GM12878 (cell line): ENCODE results near the gene KRT75.

Experiments
- BHLHE40 ChIP-seq, 2 experiments: fragments of 450-650 bp in 1 of 2; IDR thresholded peaks; 2 replicates each; pipeline ENCODE4 v1.6.1; 2011 to 2017; ENCODE audit warnings: low read depth in 2 of 2, borderline replicate concordance in 1 of 2, improper control_type of control experiment in 1 of 2, low read length in 1 of 2, mild to moderate bottlenecking in 1 of 2
- CBX3 ChIP-seq: fragments of 200-600 bp; sonication (generic); IDR thresholded peaks from 2 replicates; pipeline ENCODE4 v1.6.1; 2016; ENCODE audit warnings: low read depth, borderline replicate concordance
- CEBPB ChIP-seq, 2 experiments: fragments of 150-350 bp in 1 of 2; IDR thresholded peaks; 2 replicates each; pipeline ENCODE4 v1.6.1; 2012 to 2014; ENCODE audit warnings: low read depth in 2 of 2, low read length in 2 of 2, borderline replicate concordance in 1 of 2, inconsistent platforms in 1 of 2
- CHD2 ChIP-seq: IDR thresholded peaks from 2 replicates; pipeline ENCODE4 v1.6.1; 2011; ENCODE audit warnings: low read depth, low read length, improper control_type of control experiment, borderline replicate concordance
- CTCF ChIP-seq, 3 experiments: IDR thresholded peaks in 2 of 3; conservative IDR thresholded peaks in 1 of 3; 2 replicates each; pipeline ENCODE4 v1.5.1; 2011; ENCODE audit warnings: low read depth in 3 of 3, low read length in 3 of 3, mild to moderate bottlenecking in 3 of 3, control low read depth in 2 of 3, moderate library complexity in 2 of 3, inconsistent platforms in 1 of 3, mixed read lengths in 1 of 3; ENCODE audit not compliant: control insufficient read depth in 2 of 3, insufficient read depth in 1 of 3; ENCODE audit errors: extremely low read depth in 1 of 3
- EP300 ChIP-seq, 2 experiments: fragments of 150-350 bp in 1 of 2; IDR thresholded peaks; 2 replicates each; pipeline ENCODE4 v1.6.1; 2011 to 2012; ENCODE audit warnings: low read depth in 2 of 2, low read length in 2 of 2, borderline replicate concordance in 1 of 2, improper control_type of control experiment in 1 of 2, inconsistent platforms in 1 of 2; ENCODE audit not compliant: control insufficient read depth in 1 of 2
- MXI1 ChIP-seq: fragments of 150-350 bp; IDR thresholded peaks from 2 replicates; pipeline ENCODE4 v1.6.1; 2011; ENCODE audit warnings: low read depth, mild to moderate bottlenecking, inconsistent platforms, low read length, improper control_type of control experiment
- NFYB ChIP-seq: IDR thresholded peaks from 2 replicates; pipeline ENCODE4 v1.6.1; 2011; ENCODE audit warnings: low read depth, mild to moderate bottlenecking, low read length, improper control_type of control experiment, moderate library complexity; ENCODE audit not compliant: insufficient read depth
- PAX5 ChIP-seq: IDR thresholded peaks from 2 replicates; pipeline ENCODE4 v1.6.1; 2011; ENCODE audit warnings: low read depth, low read length, borderline replicate concordance
- RB1 ChIP-seq: fragments of 450-650 bp; formaldehyde crosslinking; IDR thresholded peaks from 2 replicates; pipeline ENCODE4 v1.6.1; 2017; ENCODE audit warnings: mild to moderate bottlenecking, borderline replicate concordance
- SPI1 ChIP-seq: IDR thresholded peaks from 2 replicates; pipeline ENCODE4 v1.6.1; 2011; ENCODE audit warnings: low read depth, mild to moderate bottlenecking, low read length, moderate library complexity, borderline replicate concordance; ENCODE audit not compliant: insufficient read depth
- USF1 ChIP-seq: IDR thresholded peaks from 2 replicates; pipeline ENCODE4 v1.6.1; 2011; ENCODE audit warnings: borderline replicate concordance, low read depth, mild to moderate bottlenecking, moderate library complexity, mixed read lengths, low read length; ENCODE audit not compliant: insufficient read depth; ENCODE audit errors: extremely low read length
- ZBTB33 ChIP-seq: fragments of 450-650 bp; IDR thresholded peaks from 2 replicates; pipeline ENCODE4 v1.6.1; 2017; ENCODE audit warnings: mild to moderate bottlenecking
- ZNF24 ChIP-seq: fragments of 450-650 bp; IDR thresholded peaks from 2 replicates; pipeline ENCODE4 v1.6.1; 2017; ENCODE audit warnings: antibody characterized with exemption, mild to moderate bottlenecking

GRCh38 chr12:52432559-52433207, 1.5 kb downstream of the KRT75 start:
- TF ChIP-seq ZBTB33 (no peak), SPI1 (no peak), CTCF (IDR thresholded peaks at IDR 0.05 in 2 of 3, conservative IDR thresholded peaks at IDR 0.05 in 1 of 3; ENCODE audit: control insufficient read depth in 2 of 3, extremely low read depth in 1 of 3, insufficient read depth in 1 of 3, low read depth in 3 of 3, low read length in 3 of 3) (no peak), CEBPB (IDR thresholded peaks at IDR 0.05; ENCODE audit: borderline replicate concordance in 1 of 2, low read depth in 2 of 2, low read length in 2 of 2) (no peak), MXI1 (no peak), EP300 (IDR thresholded peaks at IDR 0.05; ENCODE audit: borderline replicate concordance in 1 of 2, control insufficient read depth in 1 of 2, low read depth in 2 of 2, low read length in 2 of 2) (no peak), BHLHE40 (IDR thresholded peaks at IDR 0.05; ENCODE audit: borderline replicate concordance in 1 of 2, low read depth in 2 of 2, low read length in 1 of 2) (no peak), CHD2 (no peak), PAX5 (no peak), USF1 (no peak), NFYB (no peak), RB1 (no peak), CBX3 (no peak), ZNF24 (no peak)
